Fibroblast of gingiva (primary cell): ENCODE results near the gene PDPR.
"Not testable (repeated sequence)": the region's sequence is repeated elsewhere in the genome, so short reads cannot be mapped to it uniquely, and the experiment has no call there.

Experiments used
- DNase-seq: peaks from one replicate; pipeline ENCODE4 v3.0.0-alpha.2; 2011; ENCODE audit warnings: low read depth

Gene PDPR

DNA sequence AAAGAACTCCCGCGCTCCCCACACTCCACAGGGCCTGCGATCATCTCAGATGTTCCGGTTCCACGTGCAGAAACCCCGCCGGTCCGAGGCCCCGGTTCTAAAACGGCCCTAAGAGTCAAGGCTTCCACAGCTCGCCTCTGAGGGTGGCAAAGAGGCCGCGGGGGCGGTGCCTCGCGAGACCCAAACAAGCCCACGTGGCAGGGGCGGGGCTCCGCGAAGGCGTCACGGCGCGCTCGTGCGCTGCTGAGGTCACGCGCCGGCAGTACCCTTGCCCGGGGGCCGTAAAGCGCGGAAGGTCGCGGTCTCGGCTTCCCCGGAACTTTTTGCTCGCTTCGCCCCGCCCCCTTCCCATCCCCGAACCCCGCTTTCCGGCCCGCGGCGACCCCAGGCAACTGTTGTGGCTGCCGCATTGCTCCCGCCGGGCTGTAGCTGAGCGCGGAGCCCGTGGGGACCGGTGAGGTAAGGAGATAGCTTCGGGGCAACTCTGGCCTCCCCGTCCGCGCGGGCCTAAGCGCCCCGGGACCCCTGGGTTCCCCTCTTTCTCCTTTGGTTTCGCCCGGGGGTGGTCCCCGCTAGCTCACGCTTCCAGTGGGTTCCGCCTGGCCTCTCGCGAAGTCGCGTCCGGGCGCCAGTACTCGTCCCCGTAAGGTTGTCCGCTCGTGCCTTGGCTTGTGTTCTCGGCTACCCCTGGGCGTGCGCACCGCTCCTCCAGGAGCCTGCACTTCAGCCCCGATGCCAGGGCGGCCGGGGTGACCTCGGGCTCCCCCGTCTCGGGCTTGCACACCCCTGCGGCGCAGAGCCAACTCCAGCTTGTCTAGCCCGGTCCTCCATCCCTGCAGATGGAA is at the start of gene PDPR:
PDPR (plus strand) TSS at position 351 of the 845 bp plus-strand sequence. CDS start 6,161 bp downstream, outside the sequence.
- peak; percentile 92 for DNase-seq

DNA sequence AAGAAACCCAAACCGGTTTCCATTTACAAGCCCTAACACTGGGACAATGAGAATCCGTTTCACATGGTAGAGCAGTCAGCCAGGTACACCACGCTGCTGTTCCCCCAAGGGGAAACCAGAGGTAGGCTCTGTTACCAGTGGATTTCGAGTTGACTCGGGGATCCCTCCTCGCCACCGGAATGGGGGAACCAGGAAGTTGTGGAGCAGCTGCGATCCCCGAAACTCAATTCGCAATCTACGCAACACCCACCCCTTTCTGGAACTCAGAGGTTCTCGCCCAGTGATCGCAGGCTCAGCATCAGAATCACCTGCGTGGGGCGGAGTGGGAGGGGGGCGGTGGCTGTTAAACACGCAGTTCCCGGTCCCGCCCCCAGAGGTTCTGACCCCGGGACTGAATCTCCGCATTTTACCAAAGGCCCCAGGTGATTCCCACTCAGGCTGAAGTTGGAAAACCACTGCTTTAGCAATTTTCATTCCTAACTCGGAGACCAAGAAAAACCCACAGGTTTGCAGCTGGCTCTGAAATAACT is 49.2 kb upstream of the PDPR start:
- DNase-seq: peak; percentile 1

DNA sequence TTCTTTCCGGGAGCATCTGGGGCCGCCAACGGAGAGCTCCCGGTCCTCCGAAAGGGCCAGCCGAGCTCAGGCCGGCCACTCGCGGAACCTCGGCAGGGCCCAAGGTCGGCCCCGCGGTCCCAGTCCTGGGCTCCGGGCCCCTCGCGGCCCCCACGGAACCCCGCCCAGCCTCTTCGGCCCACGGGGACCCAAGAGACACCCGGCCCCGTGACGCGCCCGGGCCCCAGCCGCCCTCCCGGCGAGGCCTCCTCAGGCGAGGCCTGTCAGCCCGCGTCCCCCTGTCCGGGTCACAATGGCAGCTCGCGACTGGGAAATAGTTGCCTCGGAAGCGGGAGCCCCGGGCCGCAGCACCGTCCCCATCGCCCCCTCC is 48.8 kb upstream of the PDPR start:
- DNase-seq: not testable (repeated sequence)

DNA sequence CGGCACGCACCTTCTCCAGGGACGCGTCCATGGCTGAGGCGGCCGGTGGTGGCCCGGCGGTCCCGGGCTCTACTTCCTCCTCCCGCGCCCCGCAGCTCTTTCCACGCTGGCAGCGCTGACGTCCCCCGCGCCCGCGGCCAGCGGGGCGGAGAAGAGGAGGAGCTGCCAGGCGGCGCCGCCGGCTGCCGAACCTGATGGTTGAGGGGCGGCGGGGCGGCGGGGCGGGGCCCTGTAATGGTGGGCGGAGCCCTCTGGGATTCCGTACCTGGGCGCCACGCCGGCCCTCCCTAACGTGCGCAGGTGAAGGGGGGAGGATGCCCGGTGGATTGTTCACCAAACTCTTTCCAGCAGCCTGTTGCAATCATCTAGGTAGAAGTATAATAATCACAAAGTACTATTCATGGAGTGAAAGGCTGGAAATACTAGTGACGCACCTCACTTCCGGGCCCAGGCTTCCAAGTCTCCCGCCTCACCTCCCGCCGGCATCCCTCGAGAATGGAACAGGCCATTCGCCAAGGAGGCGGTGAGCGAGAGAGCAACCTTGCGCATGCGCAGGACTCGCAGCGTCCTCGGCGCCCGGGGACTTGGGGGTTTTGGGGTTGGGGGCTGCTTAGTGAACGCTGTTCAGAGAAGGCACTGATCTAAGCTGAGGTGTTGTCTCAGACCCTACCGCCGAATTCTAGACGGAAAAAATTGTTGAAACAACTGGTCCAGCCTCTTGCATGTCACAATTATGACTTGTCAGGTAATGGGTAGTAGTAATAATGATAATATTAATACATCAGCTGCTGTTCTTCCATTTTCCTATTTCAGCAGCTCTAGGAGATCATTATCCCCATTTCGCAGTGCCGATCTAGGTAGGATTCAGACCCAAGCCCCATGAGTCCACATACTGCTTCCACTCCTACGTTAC is 48.1 kb upstream of the PDPR start:
- DNase-seq: peak; percentile 78

DNA sequence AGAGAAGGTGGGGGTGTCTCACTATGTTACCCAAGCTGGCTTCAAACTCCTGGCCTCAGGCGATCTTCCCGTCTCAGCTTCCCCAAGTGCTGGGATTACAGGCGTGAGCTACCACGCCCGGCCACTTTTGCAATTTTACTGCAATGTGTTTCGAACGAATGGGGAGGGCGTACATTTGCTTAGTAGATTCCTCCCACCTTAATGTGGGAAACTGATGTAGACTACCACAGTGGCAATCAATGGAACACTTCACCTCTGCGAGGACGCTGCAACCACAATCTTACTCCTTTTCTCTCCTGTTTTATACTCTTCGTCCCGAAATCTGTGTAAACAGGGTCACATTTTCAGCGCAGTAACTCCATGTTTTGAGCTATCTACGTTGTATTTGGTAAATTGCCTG is 47.4 kb upstream of the PDPR start:
- not testable (repeated sequence) for DNase-seq

DNA sequence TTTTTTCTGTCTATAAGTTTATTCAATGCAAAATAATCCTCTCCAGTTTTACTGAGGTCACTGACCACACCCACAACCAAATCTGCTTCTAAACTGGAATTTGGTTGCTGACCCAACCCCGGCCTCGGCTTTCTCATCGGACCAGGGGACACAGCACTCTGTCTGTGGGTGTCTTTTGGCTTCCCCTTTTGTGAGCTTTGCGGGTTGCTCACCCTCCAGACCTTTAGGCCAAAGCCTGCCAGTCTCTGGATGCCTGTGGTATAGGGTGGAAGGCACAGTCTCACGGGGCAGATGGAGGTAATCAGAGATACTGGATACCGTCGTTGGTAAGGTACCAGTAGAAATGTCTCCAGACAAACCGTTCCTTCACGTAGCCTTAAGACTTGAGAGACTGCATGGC is 35.1 kb upstream of the PDPR start:
- DNase-seq: not testable (repeated sequence)

DNA sequence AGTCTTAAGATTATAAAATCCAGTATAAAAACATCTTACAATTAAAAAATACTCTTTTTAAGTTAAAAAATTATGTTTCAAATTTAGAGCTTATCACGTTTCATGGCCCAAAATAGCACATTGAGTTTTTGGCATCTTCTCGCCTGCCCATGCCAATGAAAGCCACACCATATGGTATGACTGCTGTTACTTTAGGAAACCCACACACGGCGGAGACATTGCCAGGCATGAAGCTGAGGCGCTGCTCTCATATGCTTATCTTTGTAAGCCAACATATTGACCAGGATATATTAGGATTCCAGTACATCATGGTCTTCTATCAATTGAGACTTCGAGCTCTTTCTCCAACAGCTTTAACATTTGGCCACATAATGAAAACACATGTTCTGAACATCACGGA is 32.9 kb upstream of the PDPR start:
- DNase-seq: peak; percentile 9

DNA sequence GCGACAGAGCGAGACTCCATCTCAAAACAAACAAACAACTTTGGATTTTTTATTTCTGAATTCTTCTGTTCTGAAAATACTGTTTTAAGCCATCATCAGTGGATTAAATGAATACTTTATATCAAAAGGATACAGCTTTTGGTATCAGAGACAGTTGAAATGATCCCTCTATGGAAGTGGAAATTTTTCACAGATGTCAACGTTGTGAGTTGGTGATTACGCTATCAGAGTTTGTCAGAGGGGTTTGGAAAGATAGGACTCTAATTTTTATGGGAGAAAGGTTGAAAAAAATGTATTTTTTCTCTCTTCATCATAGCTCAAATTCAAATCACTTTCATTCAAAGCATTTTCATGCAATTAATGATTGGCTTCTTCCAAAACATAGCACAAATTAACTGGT is 30.2 kb upstream of the PDPR start:
- DNase-seq: not testable (repeated sequence)

DNA sequence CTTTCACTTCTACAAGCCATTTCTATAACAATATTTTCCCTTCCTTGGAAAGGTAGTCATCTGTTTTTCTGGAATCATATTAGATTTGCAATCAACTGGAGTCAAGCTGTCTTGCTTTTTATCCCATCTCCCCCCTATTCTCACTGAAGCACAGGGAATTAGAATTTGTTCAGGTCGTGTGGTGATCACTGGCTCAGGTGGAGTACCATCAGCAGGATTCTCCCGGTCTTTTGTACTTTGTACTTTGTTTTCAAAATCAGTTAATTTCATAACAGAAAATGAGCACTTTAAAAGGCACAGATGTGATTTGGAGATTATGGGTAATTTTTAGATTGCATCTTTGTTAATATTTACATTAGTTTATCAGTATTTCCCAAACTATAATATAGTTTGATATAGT is 26.0 kb upstream of the PDPR start:
- DNase-seq: not testable (repeated sequence)

DNA sequence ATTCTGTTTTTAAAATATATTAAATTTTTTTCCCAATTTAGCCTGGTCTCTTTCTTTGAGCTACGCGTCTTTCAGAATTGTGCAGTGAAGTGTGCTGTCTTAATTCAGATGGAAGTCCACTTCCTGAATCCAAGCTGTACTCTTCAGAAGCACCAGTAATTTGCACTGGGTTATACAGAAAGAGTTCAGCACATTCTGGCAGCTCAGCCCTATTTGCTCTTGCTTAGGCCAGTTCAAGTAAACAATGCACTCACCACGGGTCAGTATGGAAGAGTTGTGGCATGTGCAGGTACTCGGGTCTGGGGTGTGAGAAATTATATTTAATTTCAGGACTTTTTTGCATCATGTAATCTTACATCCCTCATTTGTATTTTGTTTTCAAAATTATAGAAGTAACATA is 25.3 kb upstream of the PDPR start:
- DNase-seq: not testable (repeated sequence)

DNA sequence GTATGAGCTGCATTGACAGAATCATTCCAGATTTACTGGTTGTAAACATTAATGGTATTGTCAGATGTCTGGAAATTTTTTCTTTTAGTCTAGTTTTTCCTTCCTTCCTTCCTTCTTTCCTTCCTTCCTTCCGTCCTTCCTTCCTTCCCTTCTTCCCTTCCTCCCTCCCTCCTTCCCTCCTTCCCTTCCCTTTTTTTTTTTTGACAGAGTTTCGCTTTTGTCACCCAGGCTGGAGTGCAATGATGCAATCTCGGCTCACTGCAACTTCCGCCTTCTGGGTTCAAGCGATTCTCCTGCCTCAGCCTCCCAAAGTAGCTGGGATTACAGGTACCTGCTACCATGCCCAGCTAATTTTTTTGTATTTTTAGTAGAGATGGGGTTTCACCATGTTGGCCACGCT is 24.8 kb upstream of the PDPR start:
- not testable (repeated sequence) for DNase-seq

DNA sequence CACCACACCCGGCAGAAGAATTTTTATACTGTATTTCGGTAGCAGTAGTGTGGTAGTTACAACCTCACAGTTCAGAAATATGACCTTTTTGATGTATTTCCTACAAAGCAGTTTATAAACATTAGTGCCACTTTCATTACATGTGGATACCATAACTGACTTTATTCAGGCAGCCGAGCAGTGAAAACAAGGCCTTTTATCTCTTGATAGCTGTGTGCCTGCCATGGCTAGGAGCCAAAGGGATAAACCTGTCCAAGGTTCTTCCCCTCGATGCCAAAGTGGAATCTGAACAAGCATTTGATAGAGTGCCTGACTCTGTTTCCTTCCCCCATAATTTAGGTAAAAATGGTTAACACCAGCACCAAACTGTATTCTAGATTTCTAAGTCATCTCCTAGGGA is 23.0 kb upstream of the PDPR start:
- DNase-seq: not testable (repeated sequence)

DNA sequence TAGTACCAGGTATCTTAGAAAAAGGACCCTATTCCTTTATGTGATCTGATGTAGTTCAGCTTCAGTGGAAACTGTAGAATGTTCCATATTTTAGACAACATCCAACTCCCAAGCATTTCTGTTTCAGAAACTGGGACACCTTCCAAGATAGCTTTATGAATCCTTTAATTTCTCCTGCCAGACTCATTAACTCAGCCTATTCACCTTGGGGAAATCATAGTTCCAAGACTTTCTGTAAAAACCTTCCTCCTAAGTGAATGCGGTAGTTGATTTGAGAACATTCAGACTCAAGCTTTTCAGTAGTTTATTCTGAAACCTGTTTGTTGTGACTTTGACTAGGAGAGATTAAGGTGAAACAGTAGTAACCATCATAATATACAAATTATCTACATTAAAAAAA is 20.0 kb upstream of the PDPR start:
- not testable (repeated sequence) for DNase-seq

DNA sequence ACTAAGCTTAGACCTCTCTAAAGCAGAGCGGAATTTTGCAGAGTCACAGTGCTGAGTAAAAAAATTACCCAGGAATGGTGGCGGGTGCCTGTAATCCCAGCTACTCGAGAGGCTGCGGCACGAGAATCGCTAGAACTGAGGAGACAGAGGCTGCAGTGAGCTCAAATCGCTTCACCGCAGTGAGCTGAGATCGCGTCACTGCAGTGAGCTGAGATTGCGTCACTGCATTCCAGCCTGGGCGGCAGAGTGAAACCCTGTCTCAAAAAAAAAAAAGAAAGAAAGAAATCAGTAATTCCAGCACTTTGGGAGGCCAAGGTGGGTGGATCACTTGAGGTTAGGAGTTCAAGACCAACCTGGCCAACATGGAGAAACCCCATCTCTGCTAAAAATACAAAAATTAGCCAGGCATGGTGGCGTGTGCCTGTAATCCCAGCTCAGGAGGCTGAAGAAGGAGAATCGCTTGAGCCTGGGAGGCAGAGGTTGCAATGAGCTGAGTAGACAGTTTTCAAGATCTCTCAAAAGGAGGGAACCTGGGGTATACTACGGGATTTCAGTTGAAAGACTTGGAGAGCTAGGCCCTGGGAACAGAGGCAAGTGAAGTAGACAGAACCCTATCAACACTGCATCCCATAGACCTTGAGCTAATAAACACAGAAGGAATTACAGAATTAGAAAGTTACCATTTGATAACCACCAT is 4.4 kb upstream of the PDPR start:
- DNase-seq: peak; percentile 9

DNA sequence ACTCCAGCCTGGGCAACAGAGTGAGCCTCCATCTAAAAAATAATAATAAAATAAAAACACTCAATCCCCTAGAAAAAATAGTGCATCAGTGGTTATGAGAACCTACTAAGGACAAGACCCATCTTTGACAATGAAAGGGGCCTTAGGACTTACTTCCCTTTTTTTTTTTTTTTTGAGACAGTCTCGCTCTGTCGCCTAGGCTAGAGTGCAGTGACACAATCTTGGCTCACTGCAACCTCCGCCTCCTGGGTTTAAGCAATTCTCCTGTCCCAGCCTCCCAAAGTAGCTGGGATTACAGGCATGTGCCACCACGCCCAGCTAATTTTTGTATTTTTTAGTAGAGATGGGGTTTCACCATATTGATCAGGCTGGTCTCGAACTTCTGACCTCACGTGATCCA is 2.0 kb upstream of the PDPR start:
- DNase-seq: not testable (repeated sequence)

DNA sequence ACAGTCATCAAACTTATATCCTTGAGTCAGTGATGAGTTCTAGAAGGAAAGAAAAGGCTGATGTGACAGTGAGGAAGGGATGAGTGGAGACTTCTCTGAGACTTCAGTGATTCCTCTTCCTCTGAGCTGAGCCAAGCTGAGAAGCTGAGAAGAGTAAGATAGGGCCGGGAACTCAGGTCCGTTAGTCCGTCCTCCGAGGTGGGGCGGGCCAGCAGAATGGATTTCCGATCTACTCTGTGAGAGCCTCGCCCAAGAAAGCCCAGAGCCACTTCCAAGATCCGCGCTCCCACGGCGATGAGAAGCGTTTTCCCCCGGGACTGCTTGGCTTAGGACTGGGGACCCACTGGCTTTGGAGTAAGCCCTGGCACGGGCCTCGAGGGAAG is 542 bp upstream of the PDPR start:
- DNase-seq: not testable (repeated sequence)

DNA sequence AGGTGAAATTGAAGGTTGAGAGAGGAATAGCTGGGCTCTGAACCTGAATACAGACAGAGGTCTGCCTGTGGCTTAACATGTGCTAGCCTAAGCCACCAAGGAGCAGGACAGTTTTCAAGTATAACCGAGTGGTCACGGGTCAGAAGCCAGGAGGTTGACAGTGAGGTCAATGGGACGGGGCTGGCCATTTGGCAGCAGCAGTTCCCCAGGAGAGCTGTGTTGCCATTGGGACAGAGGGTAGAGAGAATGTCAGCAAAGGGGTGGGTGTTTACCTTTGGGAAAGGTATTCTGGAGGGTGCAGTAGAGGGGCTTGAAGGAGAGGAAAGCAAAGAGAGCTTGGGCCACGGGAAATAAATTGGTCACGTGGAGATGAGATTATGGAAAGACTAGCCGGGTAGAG is 4.2 kb downstream of the PDPR start:
- not testable (repeated sequence) for DNase-seq

DNA sequence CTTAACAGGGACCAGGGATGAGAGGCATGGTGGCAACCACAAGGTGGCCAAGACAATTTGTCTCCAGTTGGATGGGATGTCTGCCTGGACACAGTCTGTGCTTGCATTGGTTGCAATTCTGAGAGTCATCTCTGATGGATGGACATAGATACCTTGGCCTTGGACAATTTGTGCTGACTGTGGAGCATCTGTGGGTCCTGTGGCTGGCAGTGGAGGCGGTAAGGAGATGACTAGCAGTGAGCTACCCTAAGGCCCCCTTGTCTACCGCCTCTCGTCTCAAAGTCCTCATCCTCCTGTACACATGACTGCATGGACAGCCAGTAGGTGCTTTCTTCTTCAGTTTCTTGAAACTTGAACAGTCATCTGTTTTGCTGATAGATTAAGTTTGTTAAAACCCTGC is 4.6 kb downstream of the PDPR start:
- DNase-seq: not testable (repeated sequence)

DNA sequence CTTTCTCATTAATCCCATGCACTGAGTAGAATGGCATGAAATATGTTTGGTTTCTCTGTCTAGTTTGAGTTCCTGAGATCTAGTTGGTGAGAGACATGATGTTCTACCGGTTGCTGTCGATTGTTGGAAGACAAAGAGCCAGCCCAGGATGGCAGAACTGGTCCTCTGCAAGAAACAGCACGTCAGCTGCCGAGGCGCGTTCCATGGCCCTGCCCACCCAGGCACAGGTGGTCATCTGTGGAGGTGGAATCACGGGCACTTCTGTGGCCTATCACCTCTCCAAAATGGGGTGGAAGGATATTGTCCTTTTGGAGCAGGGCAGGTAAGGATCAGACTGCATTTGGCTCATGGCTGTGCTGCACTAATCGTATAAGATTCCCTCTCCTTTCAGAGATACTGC is 6.3 kb downstream of the PDPR start:
- DNase-seq: not testable (repeated sequence)

DNA sequence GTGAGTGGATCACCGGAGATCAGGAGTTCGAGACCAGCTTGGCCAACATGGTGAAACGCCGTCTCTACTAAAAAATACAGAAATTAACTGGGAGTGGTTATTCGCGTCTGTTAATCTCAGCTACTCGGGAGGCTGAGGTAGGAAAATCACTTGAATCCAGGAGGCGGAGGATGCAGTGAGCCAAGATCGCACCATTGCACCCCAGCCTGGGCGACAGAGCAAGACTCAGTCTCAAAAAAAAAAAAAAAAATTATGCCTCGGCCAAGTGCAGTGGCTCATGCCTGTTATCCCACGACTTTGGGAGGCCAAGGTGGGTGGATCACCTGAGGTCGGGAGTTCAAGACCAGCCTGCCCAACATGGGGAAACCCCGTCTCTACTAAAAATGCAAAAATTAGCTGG is 9.7 kb downstream of the PDPR start:
- DNase-seq: not testable (repeated sequence)

DNA sequence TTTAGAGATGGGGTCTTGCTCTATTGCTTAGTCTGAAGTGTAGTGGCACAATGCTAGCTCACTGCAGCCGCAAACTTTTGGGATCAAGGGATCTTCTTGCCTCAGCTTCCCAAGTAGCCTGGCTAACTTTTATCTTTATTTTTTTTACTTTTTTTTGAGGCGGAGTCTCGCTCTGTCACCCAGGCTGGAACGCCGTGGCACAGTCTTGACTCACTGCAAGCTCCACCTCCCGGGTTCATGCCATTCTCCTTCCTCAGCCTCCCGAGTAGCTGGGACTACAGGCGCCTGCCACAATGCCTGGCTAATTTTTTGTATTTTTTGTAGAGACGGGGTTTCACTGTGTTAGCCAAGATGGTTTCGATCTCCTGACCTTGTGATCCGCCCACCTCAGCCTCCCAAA is 12.1 kb downstream of the PDPR start:
- not testable (repeated sequence) for DNase-seq

DNA sequence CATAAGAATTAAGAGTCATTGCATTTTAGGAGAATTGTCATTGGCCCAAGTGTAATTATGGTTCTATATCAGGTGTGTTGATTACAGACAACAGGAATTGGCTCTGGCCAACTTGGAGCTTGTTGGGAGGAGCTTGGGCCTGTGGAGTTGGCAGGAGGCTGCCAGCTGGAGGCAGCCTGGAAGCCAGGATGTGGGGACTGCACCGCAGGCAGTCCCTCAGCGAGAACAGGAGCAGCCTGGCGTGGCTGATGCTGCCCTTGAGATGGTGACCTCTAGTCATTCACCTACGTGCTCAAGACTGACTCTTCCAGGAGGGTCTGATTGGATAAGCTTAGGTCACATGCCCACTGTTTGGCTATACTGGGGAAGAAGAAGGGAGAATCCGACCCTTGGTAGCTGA is 13.6 kb downstream of the PDPR start:
- DNase-seq: not testable (repeated sequence)
